GM18508 (cell line): ENCODE measurements around the gene TTC28.

Experiments
- ATAC-seq: cut with Tn5 transposase; IDR thresholded peaks from one replicate; pipeline ENCODE4 v1.9.1; 2021; ENCODE audit warnings: moderate number of reproducible peaks; ENCODE audit not compliant: insufficient read depth, unreplicated experiment

The TTC28 gene

DNA sequence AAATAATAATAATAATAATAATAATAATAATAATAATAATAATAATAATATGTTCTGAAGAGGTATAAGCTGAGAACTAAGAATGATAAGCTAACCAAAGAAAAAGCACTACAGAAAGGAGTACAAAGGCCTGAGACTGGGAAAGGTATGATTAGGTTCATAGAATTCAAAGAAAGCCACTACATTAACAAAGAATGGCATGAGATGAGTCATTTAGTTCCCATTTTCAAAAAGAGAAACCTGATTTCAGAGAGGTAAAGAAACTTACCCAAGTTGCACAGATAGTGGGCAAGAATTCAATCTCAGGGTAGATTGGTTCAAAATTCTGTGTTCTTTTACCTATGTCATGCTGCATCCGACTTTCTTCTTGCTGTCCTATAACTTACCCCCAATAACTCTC, 350.9 kb downstream of the TTC28 start:
- no peak for ATAC-seq

DNA sequence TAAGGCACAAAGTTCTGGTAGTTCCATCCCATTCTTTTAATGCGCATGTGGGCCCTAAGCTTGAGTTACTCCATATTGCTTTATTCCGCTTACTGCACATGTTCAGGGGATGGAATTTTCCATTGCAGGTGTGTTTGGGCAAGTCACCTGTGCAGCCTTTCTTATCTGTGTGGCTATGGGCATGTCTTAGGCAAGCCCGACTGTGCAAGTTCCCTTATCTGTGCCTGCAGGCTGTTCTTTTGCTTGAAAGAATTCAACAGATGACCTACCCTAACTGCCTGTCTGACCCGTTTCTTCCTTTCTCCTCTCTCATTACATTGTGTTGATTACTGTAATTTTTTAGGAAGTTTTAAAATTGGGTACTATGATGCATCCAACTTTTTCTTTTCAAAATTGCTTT, 363.6 kb downstream of the TTC28 start:
- no peak for ATAC-seq

DNA sequence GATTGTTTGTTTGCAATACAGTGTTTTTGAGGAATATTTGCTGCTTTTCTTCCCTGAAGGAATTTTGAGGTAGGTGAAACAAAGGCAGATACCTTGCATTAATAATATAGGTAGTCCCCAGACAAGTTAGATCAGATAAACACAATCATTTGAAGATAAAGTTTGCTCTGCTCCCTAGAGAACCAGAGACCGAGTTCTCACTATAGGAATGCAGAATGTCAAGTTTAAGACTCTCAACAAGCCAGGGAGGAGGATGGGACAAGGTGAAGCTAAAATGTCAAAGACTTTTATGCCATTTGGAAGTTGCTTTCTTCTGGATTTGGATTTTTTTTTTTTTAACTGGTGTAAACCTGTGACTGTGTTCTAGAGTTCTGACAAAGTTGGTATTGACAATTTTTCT, 364.7 kb downstream of the TTC28 start:
- ATAC-seq, result no peak

DNA sequence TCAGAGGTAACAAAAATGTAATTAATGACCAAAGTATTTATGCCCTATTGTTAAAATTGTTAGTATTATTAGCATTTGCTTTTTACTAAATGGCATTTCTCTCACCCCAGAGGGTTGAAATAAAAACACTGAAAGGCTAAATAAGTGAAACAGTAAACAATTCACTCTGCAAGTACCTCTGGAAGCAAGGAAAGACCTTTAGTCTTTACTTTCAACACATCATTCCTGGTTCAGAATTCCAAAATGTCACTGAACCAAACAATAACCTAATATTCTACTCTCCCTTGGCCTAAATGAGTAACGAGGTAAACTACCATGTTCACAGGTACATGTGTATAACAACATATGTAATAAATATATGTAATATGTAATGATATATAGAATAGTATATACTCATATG, 369.3 kb downstream of the TTC28 start:
- ATAC-seq, result no peak

DNA sequence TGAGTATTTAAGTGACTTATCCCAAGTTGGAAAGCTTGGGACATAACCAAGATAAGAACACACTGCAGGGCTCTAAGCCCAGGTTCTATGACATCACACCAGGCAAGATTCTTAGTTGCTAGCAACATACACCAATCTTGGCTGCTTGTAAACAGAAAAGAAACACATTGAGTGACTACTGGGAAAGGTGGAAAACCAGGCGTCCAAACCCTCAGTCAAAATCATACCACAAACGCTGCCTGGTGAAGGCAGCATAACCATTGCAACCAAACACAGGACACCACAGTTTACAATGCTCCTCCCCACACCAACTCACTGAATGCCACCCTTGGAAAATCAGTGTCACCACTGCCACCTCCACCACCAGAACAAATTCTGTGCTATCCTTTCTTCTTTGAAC, 379.9 kb downstream of the TTC28 start:
- ATAC-seq, result no peak

DNA sequence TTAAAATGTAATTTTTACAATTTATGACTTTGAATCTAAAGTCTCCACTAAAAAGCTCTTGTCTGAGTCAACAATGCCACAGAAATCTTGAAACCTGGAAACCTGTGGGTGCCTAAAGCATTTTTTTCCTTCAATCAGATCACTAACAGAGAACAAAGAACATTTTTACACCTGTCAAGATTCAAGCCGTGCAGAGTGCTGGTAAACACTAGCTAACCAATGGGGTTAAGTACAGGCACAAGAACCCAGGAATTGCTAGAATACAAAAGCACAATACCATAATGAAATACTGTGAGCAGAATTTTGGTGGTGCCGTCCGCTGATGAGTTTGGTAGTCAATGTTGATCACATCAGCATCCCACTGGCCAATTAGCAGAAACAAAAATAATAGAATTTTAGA, 380.3 kb downstream of the TTC28 start:
- ATAC-seq, result no peak

DNA sequence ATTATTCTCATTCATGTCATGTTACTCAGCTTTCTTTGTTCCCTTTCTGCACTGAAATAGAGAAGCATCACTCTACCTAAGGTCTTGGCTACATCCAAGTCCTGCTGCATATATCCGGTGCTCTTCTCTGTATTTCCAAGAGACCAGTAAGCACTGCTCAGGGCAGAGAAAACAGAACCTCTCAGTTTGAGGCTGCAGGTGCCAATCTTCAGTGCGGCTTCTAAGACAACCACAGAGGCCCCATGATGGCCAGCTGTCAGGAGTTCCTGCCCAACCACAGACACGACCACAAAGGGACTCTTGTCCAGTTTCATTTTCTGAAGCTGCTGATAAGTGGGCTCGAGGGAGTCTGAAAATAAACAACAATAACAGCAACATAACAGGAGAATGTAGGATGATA, 382.1 kb downstream of the TTC28 start:
- ATAC-seq, result no peak

DNA sequence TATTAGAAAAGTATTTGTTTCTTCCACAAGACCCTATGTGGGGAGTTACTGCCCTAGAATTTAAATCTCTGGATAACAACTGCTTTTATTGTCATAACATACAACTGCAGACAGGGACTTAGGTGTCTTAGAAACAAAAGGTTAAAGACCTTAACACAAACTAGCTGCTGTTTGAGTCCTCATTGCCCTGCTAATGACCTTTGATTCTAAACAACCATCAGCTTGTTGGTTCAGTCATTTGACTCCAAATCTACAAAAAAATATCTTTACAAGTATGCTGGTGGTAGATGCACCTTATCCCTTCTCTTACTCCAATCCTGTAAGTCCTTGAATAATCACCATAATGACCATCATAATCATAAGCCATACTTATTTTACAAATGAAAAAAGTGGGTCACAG, 383.2 kb downstream of the TTC28 start:
- ATAC-seq, result no peak

DNA sequence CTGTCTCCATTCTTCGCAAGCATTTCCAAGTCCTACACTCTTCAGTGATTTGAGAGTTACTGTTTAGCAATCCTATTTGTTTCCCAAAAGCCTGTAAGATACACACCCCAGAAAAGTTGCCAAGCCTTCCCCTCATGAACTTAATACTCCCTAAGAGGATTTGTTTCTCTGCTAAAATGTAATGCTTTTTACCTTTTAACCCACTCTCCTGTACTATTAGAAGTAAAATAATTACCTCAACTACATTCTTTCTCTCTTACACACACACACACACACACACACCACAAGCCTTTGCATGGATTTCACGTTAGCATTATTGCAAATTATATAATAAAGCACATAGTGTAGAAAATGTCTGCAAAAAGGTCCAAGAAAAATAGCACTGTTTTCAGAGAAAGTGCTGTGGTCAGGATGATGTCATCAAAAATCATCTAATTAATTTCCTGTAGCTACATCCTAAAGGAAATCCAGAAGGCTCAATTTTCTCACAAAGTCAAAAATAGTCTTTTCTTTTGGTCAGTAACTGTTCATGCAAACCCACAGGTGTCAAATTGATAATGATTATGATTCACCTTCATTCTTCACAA, 396.5 kb downstream of the TTC28 start:
- ATAC-seq, result no peak

DNA sequence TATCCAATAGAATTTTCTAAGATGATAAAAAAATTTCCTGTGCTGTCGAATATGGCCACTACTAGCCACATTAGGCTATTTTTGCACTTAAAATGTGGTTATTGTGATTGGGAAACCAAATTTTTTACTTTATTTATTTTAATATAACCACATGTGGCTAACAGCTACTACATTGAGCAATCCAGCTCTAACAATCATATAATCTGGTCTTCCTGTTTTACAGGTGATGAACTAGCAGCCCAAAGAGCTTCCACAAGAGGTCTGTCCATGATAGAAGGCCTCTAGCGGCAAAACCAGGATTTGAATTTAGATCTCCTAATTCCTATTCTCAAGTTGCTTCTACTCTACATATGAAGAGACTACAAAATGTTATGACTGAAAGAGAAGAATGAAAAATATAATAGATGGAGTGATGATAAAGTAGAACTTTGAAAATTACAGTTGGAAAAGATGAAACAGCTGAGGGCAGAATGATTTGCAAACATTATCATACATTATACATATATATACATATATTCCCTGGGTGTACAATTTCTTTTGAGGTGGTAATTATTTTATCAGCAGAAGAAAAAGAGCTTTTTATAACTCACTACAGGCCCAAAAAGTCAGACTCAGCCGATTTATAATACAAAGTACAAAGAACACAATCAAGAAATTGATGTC, 397.1 kb downstream of the TTC28 start:
- ATAC-seq, result no peak

DNA sequence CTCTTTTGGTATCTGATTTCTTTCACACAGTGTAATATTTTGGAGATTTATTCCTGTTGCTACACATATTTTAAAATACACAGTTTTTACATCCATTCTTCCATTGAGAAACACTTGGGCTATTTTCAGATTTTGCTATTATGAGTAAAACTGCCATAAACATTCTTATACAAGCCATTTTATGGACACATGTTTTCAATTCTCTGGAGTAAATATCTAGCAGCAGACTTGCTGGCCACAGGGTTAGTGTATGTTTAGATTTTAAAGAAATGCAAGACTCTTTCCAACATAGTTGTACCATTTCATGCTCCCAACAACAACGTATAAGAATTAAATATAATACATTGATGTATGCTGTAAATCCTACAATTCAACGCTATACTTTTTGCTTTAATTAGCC, 399.8 kb downstream of the TTC28 start:
- ATAC-seq, result no peak

DNA sequence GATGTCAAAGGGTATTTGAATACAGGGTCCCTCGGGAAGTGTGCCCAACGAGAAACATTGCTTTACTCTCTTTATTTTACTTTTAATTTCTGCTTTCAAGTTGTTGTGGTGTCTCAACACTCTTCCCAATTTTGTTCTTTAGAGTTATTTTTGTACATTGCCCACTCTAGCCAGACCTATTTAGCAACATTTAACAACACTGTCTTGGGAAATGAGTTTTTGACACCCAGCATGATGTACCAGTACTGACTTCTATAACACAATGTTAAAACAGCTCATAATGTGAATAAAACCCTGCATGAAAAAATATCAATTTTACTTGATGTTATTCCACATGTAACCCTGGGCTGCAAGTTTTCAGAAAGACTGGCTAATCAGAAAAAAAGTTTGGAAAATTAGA, 410.4 kb downstream of the TTC28 start:
- no peak for ATAC-seq

DNA sequence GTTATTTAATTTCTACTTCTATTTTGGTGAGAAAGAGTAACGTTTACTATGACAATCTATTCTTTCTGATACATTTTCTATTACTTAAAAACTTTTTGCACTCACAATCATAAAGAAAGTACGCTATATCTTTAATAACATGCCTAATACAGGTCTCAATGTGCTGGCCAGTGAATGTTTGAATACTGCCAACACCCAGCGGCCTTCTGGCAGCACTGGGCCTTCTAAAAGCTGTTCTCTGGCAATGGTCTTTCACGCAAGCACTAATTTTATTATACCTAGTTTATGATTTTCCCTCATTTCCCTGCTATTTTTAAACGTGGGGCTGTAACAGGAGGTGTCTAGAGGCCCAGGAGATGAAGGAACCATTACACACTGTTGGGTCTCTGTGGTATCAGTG, 410.8 kb downstream of the TTC28 start:
- no peak for ATAC-seq

DNA sequence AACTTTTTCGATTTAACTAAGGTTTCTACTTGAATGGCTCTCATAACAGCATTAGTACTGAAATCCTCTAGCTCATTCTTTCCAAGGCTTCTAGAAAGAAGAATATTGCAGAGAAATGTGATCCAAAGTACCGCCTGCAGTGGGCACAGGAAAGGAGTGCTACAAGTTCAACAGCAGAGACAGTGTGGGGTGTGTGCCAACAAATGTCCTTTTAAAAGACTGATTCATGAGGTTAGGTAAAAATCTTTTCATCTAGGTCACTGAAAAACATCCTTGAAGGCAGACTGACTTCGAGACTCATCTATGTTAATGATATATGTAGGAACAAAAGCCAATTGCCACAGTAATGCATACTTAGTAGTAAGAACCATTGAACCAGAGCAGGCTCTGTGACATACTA, 411.5 kb downstream of the TTC28 start:
- ATAC-seq, result no peak

DNA sequence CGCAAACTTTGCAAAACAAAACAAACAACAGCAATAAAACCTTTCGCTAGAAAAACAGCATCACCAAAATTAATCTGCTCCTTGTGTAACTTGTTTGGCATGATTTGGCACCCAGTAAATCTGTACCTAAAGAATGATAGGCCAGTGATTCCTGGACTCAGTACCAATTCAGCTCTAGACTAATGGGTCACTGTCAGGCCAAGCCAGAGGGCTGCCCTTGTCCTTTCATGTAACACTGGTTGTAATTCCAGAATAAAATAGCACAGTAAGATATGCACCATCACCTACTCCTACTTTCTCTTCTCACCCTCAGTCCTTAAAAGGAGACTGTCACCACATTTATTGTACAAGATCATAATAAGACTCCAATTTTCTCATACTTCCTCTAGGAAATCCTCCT, 419.0 kb downstream of the TTC28 start:
- ATAC-seq, result no peak

DNA sequence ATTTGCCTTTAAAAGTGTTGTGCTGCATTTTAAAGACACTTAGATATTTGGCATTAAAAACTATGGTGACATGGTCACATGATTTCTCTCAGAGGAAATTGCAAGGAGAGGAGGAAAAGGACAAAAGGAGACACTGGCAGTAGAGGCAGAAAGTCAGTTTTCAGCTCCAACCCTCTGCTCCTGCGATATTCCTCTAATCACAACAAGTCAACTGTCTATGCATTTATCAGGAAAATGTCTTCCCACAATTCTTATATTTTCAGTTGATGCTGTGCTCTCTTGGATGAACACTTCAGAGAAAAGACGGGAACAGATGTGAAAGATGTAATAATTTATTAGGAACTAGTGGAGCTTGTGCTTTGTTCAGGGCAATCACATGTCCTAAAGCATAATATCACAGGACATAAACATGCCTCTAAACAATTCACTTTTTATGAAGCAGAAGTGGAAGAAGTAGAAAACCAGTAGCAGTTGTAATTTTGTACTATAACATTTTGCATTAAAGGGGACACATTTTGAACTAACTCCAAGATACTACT, 419.8 kb downstream of the TTC28 start:
- ATAC-seq, result no peak

DNA sequence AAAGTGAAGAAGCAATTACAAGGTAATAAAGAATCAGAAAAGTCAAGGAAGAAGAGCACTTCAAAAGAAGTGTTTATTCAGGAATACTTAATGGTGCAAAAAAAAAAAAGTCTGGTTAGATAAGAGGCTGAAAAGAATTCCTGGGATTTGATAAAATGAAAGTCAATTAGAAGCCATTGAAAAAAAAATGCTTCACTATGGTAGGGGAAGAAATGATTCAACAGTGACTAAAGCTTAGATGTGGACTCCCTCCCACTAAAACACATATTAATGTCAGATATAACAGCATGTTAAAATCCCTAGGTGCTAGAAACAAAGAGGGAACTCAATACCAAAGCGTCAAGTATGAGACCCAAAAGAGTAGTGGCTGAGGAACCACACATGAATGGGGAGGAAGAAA, 425.2 kb downstream of the TTC28 start:
- no peak for ATAC-seq

DNA sequence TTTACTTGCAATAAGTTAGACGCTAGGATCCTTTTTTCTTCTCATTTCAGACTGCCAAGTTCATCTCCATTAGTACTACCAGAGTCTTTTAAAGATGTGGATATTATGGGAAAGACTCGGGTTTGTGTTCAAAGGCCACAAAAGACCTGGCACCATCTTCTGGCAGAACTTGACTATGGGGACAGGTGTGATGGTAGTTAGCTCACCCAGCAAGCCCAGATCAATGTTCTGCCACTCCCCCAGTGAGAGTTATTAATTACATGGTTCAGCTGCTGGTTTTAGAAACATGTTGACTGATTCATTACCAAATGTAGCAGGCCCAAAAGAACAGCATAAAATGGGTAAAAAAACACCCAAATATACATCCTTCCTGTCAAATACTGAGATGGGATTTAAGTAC, 427.1 kb downstream of the TTC28 start:
- ATAC-seq, result no peak

DNA sequence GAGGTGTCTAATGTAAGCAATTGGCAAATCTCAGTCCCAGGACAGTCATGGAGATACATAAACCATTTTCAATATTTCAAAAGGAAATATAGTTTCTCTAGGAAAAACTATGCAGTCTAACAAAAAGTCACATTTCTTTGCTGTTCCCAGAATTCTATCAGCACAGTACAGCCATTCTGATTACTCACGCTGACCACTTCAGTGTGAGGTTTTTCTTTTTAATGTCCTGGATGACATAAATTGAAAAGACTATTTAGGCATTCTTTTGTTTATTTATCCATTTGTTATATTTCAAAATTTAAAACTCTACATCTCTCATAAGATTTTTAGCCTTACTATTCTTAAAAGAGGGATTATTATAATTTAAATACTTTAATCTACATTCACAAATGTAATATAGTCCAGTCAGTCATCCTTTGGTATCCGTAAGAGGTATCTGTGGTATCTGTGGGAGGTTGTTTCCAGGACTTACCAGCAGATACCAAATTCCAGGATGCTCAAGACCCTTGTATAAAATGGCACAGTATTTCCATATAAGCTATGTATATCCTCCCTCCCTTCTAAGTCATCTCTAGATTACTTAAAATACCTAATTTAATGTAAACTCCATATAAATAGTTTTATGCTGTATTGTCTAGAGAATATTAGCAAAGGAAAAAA, 429.5 kb downstream of the TTC28 start:
- ATAC-seq, result no peak

DNA sequence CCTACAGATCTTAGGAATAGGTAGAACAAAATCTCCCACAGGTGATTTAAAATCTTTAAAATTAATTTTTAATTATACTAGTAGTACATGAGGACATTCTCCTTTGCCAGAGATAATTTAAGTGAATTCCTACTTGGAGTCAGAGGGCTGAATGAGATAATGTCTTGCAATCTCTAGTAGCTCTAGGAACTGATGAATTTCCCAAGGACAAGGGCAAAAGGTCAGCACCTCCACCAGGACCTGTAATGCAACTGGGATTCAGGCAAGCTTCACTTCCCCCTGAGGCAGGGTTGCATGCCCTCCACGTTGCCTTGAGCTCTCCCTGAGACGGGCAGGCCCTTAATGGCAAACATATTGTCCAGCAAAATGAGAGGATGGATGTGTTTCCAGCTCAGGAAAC, 430.2 kb downstream of the TTC28 start:
- ATAC-seq, result no peak

DNA sequence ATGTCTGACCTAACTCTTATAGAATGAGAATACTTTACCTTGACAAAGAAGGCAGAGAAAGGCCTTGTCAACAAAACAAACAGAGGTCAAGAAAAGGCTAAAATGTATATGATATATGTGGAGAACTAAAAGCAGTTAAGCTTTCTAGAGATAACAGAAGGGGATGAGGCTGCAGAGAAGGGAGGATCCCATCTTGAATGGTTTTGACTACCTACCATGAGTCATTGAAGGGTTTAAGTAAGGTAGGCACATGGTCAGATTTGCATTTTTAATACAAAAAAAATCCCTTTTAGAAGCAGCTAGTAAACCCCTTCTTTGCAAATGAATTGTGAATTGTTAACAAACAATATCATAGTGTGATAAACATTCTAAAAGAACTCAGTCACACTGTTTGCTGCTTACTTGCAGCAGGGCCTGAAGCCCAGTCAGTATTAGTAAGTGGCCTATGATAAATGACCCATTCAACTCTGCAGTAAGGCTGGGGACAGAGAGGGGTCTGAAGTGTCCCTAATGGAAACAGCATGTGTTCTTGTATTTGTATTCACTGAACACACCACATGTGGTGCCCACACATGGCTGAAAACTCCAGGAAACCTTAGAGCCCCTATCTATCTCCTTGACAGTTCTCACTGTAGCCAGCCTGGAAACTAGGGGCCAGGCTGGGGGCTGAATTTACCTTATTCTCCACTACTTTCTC, 431.8 kb downstream of the TTC28 start:
- ATAC-seq, result no peak
